OCI-LY1 (cell line): Measurements from ENCODE around the gene DAP.

Source experiments
- H2AFZ ChIP-seq: fragments of 200-600 bp; sonication (generic), shearing (Covaris generic); 2 replicates; pipeline ENCODE4 v1.6.0; 2014; ENCODE audit warnings: antibody characterized with exemption, mild to moderate bottlenecking, low read length
- H3F3A ChIP-seq: fragments of 200-600 bp; sonication (generic), shearing (Covaris generic); 2 replicates; pipeline ENCODE4 v1.6.0; 2014; ENCODE audit warnings: mild to moderate bottlenecking, antibody characterized with exemption, low read length, moderate library complexity; ENCODE audit not compliant: insufficient read depth
- H3K27ac ChIP-seq: fragments of 200-600 bp; sonication (generic); 2 replicates; pipeline ENCODE4 v1.5.1; 2014; ENCODE audit warnings: low read length, mixed run types, mild to moderate bottlenecking, low read depth; ENCODE audit not compliant: poor library complexity, severe bottlenecking
- H3K27me3 ChIP-seq: fragments of 200-600 bp; sonication (generic); 2 replicates; pipeline ENCODE4 v1.6.0; 2014; ENCODE audit warnings: antibody characterized with exemption, mild to moderate bottlenecking, low read length, moderate library complexity; ENCODE audit not compliant: insufficient read depth
- H3K36me3 ChIP-seq: fragments of 200-600 bp; sonication (generic); 2 replicates; pipeline ENCODE4 v1.6.1; 2014; ENCODE audit warnings: mild to moderate bottlenecking, antibody characterized with exemption, low read length, moderate library complexity, mixed read lengths; ENCODE audit not compliant: insufficient read depth
- H3K4me1 ChIP-seq: fragments of 200-600 bp; sonication (generic); 2 replicates; pipeline ENCODE4 v1.5.1; 2014; ENCODE audit warnings: mild to moderate bottlenecking, low read length, moderate library complexity; ENCODE audit not compliant: insufficient read depth, severe bottlenecking
- H3K4me2 ChIP-seq: fragments of 200-600 bp; sonication (generic), shearing (Covaris generic); 2 replicates; pipeline ENCODE4 v1.6.1; 2014; ENCODE audit warnings: low read length
- H3K4me3 ChIP-seq: fragments of 200-600 bp; sonication (generic); 2 replicates; pipeline ENCODE4 v1.5.1; 2014; ENCODE audit warnings: low read length, low read depth, mild to moderate bottlenecking, mixed read lengths; ENCODE audit not compliant: poor library complexity, severe bottlenecking
- H3K79me2 ChIP-seq: fragments of 200-600 bp; shearing (Covaris generic); 2 replicates; pipeline ENCODE4 v1.6.1; 2016; ENCODE audit warnings: mixed run types, low read length, mixed read lengths; ENCODE audit not compliant: insufficient read depth
- H3K9ac ChIP-seq: fragments of 200-600 bp; sonication (generic), shearing (Covaris generic); 2 replicates; pipeline ENCODE4 v1.6.1; 2014; ENCODE audit warnings: mild to moderate bottlenecking, low read length, mixed read lengths
- H3K9me2 ChIP-seq: fragments of 200-600 bp; sonication (generic), shearing (Covaris generic); 2 replicates; pipeline ENCODE4 v1.6.1; 2014; ENCODE audit warnings: low read depth, mild to moderate bottlenecking, low read length, mixed read lengths
- H3K9me3 ChIP-seq: fragments of 200-600 bp; shearing (Covaris generic); 2 replicates; pipeline ENCODE4 v1.6.1; 2014; ENCODE audit warnings: low read length, mixed read lengths
- H4K20me1 ChIP-seq: fragments of 200-600 bp; sonication (generic), shearing (Covaris generic); 2 replicates; pipeline ENCODE4 v1.6.0; 2016; ENCODE audit warnings: mild to moderate bottlenecking, low read length; ENCODE audit not compliant: insufficient read depth
- CTCF ChIP-seq: fragments of 200-600 bp; sonication (generic), shearing (Covaris generic); IDR thresholded peaks from 2 replicates; pipeline ENCODE4 v1.5.1; 2017; ENCODE audit warnings: mild to moderate bottlenecking, antibody characterized with exemption, low read length, moderate library complexity, mixed read lengths
- EZH2 ChIP-seq: fragments of 200-600 bp; sonication (generic), shearing (Covaris generic); IDR thresholded peaks from 2 replicates; pipeline ENCODE4 v1.8.0; 2017; ENCODE audit warnings: borderline replicate concordance, mixed run types, mild to moderate bottlenecking, antibody characterized with exemption, low read length, moderate library complexity, mixed read lengths

Gene DAP

GRCh38 chr5:10709933-10710332 lies 51.1 kb downstream of the DAP start:
- Histone ChIP-seq H3K27ac (no peak overlapping the region), H3K9ac (no peak overlapping the region), H3K4me1 (peaks cover 20% of the 10 kb centered on the region), H3K27me3 (no peaks in the 10 kb centered on the region), H3F3A (no peaks in the 10 kb centered on the region), H3K4me3 (no peak overlapping the region), H3K79me2 (no peaks in the 10 kb centered on the region), H3K9me3 (no peaks in the 10 kb centered on the region), H3K4me2 (no peak overlapping the region), H2AFZ (no peak overlapping the region), H3K9me2 (no peaks in the 10 kb centered on the region), H3K36me3 (peaks cover 4% of the 10 kb centered on the region), H4K20me1 (no peaks in the 10 kb centered on the region; the same call in 1 of the 2 replicates)
- TF ChIP-seq EZH2 = no peak
- no peak for TF ChIP-seq CTCF

- no peaks in the 10 kb centered on the region; the same call in 1 of the 2 replicates for H4K20me1 ChIP-seq
- H3K4me3 ChIP-seq = no peak overlapping the region
Measured at GRCh38 chr5:10709409-10709808, 51.6 kb downstream of the DAP start.

GRCh38 chr5:10708189-10708944 lies 52.7 kb downstream of the DAP start:
- H2AFZ ChIP-seq = no peak overlapping the region
- no peak overlapping the region for H3K4me3 ChIP-seq
- H3K79me2 ChIP-seq = no peaks in the 10 kb centered on the region
- H3F3A ChIP-seq = no peaks in the 10 kb centered on the region
- no peaks in the 10 kb centered on the region; the same call in 1 of the 2 replicates for H4K20me1 ChIP-seq
- H3K4me2 ChIP-seq = no peak overlapping the region
- H3K9me2 ChIP-seq = no peaks in the 10 kb centered on the region
- H3K9ac ChIP-seq = no peak overlapping the region
- no peaks in the 10 kb centered on the region for H3K9me3 ChIP-seq
- H3K4me1 ChIP-seq = peaks cover 36% of the 10 kb centered on the region
- peaks cover 4% of the 10 kb centered on the region for H3K36me3 ChIP-seq
- no peak overlapping the region for H3K27ac ChIP-seq
- H3K27me3 ChIP-seq = no peaks in the 10 kb centered on the region
- TF ChIP-seq CTCF (no peak), EZH2 (no peak)

More at GRCh38 chr5:10709409-10709808, 51.6 kb downstream of the DAP start:
- H2AFZ ChIP-seq = no peak overlapping the region
- no peak overlapping the region for H3K4me2 ChIP-seq
- H3F3A ChIP-seq = no peaks in the 10 kb centered on the region
- peaks cover 4% of the 10 kb centered on the region for H3K36me3 ChIP-seq
- TF ChIP-seq EZH2 = no peak
- H3K9me2 ChIP-seq = no peaks in the 10 kb centered on the region
- H3K9me3 ChIP-seq = no peaks in the 10 kb centered on the region
- H3K4me1 ChIP-seq = peaks cover 26% of the 10 kb centered on the region
- no peaks in the 10 kb centered on the region for H3K27me3 ChIP-seq
- H3K27ac ChIP-seq = no peak overlapping the region
- H3K9ac ChIP-seq = no peak overlapping the region
- H3K79me2 ChIP-seq = no peaks in the 10 kb centered on the region
